Glutamatergic neuron (in vitro differentiated cells): Measurements from ENCODE around the gene TMC8. TPM values are rescaled to one million over a fixed set of nuclear protein-coding genes. Genes with fewer than 3 reads are reported as not detected.
A peak's percentile ranks its signal among the peaks of the same experiment; 100 is the strongest.

Experiments
- DNase-seq: peaks from one replicate; pipeline ENCODE4 v3.0.0; 2022
- H3K27ac Mint-ChIP-seq: one replicate; pipeline ENCODE4 v1.8.0; 2020; ENCODE audit warnings: mild to moderate bottlenecking, mixed read lengths, inconsistent platforms; ENCODE audit not compliant: unreplicated experiment
- H3K27me3 Mint-ChIP-seq: one replicate; pipeline ENCODE4 v1.8.0; 2020; ENCODE audit warnings: mild to moderate bottlenecking, moderate library complexity, mixed read lengths, inconsistent platforms; ENCODE audit not compliant: unreplicated experiment
- H3K36me3 Mint-ChIP-seq: one replicate; pipeline ENCODE4 v1.8.0; 2020; ENCODE audit warnings: mild to moderate bottlenecking, mixed read lengths, inconsistent platforms; ENCODE audit not compliant: unreplicated experiment
- H3K4me1 Mint-ChIP-seq: one replicate; pipeline ENCODE4 v1.8.0; 2020; ENCODE audit warnings: mild to moderate bottlenecking, low read depth, mixed read lengths, inconsistent platforms; ENCODE audit not compliant: unreplicated experiment
- H3K4me3 Mint-ChIP-seq: one replicate; pipeline ENCODE4 v1.8.0; 2020; ENCODE audit warnings: mild to moderate bottlenecking, mixed read lengths, inconsistent platforms; ENCODE audit not compliant: unreplicated experiment
- H3K9me3 Mint-ChIP-seq: one replicate; pipeline ENCODE4 v1.8.0; 2020; ENCODE audit warnings: mild to moderate bottlenecking, moderate library complexity, mixed read lengths, inconsistent platforms; ENCODE audit not compliant: unreplicated experiment
- CTCF ChIP-seq: fragments of 200-600 bp; sonication (generic); IDR thresholded peaks from one replicate; pipeline ENCODE4 v1.5.0; 2021; ENCODE audit not compliant: partially characterized antibody, unreplicated experiment
- total RNA-seq: library from RNA; stranded (reverse); fragmentation: NEBNext Ultra II Directional; extraction: Animal tissue kit (Norgen Biotek cat#: 25700); gene quantifications from one replicate; pipeline ENCODE4 v1.2.1, GENCODE V29; 2021; ENCODE audit not compliant: unreplicated experiment

The TMC8 gene
- total RNA-seq, 1 donor from 2014 or later: not detected

GRCh38 chr17:78140169-78141051 is 9.8 kb downstream of the TMC8 start:
- DNase-seq: peak; percentile 78
- H3K9me3 Mint-ChIP-seq: no peaks in the 10 kb centered on the region
- no peaks in the 10 kb centered on the region for H3K4me1 Mint-ChIP-seq
- no peak overlapping the region for H3K4me3 Mint-ChIP-seq
- H3K27me3 Mint-ChIP-seq: peaks cover 12% of the 10 kb centered on the region
- TF ChIP-seq CTCF: no peak
- H3K27ac Mint-ChIP-seq: no peak overlapping the region
- H3K36me3 Mint-ChIP-seq: no peaks in the 10 kb centered on the region

DNA sequence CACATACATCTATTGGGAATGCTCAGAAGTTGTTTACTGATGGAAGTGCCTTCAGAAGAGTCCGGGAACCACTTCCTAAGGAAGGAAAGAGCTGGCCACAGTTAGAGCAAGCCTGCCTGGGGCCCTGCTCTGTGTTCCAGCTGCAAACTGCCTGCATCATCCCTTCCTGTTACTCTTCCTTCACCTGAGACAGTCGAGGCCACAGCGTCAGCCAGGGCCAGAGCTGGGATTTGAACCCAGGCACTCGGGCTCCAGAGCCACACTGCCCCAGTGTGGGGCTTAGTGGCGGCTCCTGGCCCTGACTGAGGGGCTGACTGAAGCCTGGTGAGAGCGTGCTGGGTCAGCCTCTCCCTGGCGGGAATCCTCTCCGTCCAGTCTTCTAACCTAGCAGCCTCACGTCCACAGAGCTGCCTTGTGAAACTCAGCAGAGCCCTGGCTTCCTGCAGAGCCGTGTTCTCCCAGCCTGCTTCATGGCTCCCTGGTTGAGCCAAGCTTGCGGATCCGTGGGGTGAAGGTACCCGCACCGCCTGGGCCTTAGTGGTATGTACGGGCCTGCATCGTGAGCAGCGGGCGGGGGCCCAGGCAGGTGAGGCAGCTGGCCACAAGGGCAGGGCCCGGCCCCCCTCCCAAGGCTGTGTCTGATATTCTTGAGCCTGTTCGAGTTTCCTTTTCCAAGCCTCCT is 11.0 kb downstream of the TMC8 start:
- no peak overlapping the region for H3K27ac Mint-ChIP-seq
- no peak for DNase-seq
- no peak overlapping the region for H3K4me3 Mint-ChIP-seq
- no peaks in the 10 kb centered on the region for H3K4me1 Mint-ChIP-seq
- H3K9me3 Mint-ChIP-seq: no peaks in the 10 kb centered on the region
- H3K36me3 Mint-ChIP-seq: no peaks in the 10 kb centered on the region
- no peak for TF ChIP-seq CTCF
- peaks cover 10% of the 10 kb centered on the region for H3K27me3 Mint-ChIP-seq

DNA sequence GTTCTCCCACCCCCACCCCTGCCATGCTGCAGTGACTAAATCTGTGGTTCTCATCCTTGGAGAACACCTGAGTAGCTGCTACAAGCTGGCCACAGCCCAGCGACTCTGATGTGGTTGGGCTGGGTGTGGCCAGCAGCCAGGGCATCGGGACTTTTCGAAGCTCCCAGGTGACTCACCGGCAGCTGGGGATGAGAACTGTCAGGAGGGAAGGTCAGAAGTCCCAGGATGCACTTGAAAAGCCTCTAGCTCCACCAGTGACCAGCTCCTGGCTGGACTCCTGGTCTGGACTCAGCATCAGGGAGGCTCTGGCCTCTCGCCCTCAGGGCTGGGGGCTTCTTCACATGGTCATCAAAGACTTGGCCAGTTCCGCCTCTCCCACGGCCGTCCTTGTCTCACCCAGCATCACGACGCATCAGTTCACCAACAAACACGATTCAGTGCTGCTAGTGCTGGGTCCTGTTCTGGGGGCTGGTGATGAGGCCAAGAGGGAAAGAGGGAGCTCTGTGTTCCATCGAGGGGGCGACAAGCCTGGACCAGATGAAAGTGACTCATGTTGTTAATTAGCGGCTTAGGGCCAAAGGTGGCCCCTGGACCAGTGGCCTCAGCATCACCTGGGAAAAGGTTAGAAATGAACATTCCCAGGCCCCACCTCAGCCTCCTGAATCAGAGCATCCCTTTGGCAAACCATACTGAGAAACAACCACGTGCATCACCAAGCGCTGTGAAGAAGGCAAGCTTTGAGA is 11.7 kb downstream of the TMC8 start:
- Mint-ChIP-seq H3K4me1 (no peaks in the 10 kb centered on the region), H3K4me3 (no peak overlapping the region), H3K36me3 (no peaks in the 10 kb centered on the region), H3K9me3 (no peaks in the 10 kb centered on the region), H3K27me3 (peaks cover 10% of the 10 kb centered on the region), H3K27ac (no peak overlapping the region)
- DNase-seq: no peak
- no peak for TF ChIP-seq CTCF

- no peak for TF ChIP-seq CTCF
- Mint-ChIP-seq H3K4me1 (peaks cover under 1% of the 10 kb centered on the region), H3K4me3 (no peak overlapping the region)
These were observed 12.9 kb downstream of the TMC8 start for GRCh38 chr17:78143214-78144146.

More at GRCh38 chr17:78143214-78144146, 12.9 kb downstream of the TMC8 start:
- H3K9me3 Mint-ChIP-seq: no peaks in the 10 kb centered on the region
- DNase-seq: no peak
- H3K36me3 Mint-ChIP-seq: no peaks in the 10 kb centered on the region
- H3K27me3 Mint-ChIP-seq: peaks cover 10% of the 10 kb centered on the region
- no peak overlapping the region for H3K27ac Mint-ChIP-seq
